GM13976 (cell line): ENCODE data around the gene HSDL2.

Experiments used
- DNase-seq: peaks from one replicate; pipeline ENCODE4 v3.0.0; 2012; ENCODE audit warnings: low spot score
- in situ Hi-C: fragments of 300-500 bp; cut with MboI; formaldehyde crosslinking; loops from one replicate; pipeline ENCODE4 v1.12.0; 2022; ENCODE audit warnings: low sequenced_read_pairs, mixed read lengths, inconsistent platforms; ENCODE audit not compliant: unreplicated experiment
- TF ChIP-seq, protein P1 (sequence below): IDR thresholded peaks from 2 replicates; pipeline ENCODE4 v1.5.1; 2012; ENCODE audit warnings: borderline replicate concordance, mild to moderate bottlenecking; ENCODE audit not compliant: insufficient read depth; ENCODE audit errors: extremely low read depth, missing control alignments, control extremely low read depth

Gene HSDL2

DNA sequence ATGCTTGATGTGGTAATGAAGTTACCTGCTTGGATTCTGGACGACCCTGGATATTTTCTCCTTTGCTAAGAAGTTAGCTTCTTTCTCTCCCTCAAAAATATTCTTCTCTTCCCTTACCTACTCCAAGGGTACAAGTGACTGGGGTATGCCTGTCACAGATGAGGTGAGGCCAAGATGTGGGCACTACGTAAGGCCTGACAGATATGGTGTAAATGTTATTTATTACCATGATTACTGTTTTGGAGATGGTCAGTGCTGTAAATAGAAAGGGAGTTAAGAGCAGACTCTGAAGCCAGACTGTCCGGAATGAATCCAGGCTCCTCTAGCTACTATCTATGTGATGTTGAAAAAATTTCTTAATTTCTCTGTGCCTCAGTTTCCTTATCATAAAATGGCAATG, 105.7 kb downstream of the HSDL2 start:
- no peak for DNase-seq
- in situ Hi-C loops, result no loop called here
- TF ChIP-seq, protein P1, sequence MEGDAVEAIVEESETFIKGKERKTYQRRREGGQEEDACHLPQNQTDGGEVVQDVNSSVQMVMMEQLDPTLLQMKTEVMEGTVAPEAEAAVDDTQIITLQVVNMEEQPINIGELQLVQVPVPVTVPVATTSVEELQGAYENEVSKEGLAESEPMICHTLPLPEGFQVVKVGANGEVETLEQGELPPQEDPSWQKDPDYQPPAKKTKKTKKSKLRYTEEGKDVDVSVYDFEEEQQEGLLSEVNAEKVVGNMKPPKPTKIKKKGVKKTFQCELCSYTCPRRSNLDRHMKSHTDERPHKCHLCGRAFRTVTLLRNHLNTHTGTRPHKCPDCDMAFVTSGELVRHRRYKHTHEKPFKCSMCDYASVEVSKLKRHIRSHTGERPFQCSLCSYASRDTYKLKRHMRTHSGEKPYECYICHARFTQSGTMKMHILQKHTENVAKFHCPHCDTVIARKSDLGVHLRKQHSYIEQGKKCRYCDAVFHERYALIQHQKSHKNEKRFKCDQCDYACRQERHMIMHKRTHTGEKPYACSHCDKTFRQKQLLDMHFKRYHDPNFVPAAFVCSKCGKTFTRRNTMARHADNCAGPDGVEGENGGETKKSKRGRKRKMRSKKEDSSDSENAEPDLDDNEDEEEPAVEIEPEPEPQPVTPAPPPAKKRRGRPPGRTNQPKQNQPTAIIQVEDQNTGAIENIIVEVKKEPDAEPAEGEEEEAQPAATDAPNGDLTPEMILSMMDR, result no peak

DNA sequence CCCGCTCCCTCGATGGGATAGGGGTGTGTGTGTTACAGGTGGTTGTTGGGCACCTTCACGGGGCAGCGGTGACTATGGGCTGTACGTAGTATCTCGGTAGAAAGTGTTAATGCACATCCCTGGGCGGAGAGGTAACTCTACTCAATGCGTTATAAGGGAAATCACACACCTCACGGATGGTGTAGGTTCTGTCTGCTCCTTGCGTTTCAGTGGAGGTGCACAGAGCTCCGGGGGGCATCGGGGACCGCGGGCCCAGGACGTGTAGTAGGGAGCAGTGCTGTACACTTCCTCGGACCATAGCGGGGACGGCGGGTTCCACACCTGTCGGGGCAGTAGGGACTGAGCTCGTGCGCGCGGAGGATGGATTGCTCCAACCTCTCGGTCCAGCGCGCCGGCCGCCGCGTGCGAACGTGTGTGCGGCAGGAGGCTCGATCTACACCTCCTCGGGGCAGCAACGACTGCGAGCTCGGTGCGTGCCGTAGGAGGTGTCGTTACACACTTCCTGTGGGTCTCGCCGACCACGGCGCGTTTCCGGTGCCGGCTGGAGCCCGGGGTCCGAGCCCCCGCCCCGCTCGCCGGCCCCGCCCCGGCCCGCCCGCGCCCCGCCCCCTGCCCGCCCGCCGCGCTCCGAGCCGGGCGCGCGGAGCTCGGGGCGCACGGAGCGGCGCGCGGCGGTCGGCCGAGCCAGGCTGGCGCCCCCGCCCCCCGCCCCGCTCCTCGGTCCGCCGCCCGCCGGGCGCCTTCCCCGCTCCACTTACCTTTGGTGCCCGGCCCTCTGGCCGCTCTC, 106.5 kb downstream of the HSDL2 start, which contains the start of gene KIAA1958:
TSS of gene KIAA1958 (plus strand) at position 607 of the 787 bp plus-strand sequence. CDS start 87,254 bp downstream, outside the sequence.
- TF ChIP-seq, protein P1, result no peak
- DNase-seq, result peak; percentile 97
- in situ Hi-C loops, result no loop called here

DNA sequence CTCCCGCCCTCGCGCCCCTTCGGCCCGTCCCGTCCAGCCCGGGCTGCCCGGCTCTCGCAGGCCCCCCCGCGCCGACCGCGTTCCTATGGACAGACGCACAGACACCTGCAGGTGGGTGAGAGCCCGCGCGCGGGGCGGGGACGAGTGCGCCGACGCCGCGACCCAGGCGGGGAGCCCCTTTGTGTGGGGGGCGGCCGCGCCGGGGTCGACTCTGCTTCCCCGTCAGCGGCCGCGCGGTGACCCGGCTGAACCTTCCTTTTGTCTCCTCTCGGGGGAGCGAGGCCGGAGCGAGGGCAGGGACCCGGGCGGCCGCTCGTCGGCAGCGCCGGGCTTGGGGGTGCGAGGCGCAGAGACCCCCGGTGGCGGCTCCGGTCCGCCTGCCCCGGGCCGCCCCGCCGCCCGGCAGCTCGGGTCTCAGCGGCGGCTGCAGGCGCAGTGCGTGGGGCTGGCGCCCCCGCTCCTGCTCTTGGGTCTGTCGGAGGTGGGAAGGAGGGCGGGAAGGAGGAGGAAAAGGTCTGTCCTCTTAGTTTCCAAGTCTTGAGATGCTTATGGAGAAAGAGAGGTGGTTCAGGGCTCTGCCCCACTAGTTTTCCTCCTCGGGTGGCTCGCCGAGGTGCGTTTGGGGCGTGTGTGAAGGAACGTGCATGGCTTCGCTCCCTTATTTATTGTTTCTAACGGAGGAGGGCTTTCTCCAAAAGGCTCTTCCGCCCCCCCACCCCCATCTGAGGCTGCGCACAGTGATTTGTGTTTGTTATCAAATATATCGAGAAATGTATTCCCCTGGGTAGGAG, 107.3 kb downstream of the HSDL2 start:
- TF ChIP-seq, protein P1, result no peak
- in situ Hi-C loops, result no loop called here
- DNase-seq, result peak; percentile 49

DNA sequence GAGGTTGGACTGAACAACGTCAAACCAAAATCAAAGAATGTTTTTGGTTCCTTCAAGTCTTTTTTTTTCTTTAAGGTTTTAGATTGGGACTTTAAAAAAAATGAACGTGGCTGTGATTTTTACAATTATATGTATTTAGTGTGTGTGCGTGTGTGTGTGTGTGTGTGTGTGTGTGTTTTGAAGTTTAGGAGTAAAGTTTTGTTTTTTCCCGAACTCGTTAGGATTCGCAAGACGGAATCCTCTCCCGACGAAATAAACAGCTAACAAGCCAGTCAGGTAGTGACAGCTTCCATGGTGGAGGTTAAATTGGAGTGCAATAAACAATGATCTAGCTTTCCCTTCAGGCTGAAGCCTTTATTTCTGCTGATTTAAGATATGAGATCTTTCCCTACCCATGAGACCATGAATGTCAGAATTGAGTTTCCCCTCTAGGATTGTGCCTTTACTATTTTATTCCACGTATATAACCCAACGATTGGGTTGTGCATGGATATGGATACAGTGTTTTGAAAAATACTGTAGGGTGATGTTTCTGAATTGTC, 108.0 kb downstream of the HSDL2 start:
- in situ Hi-C loops, result no loop called here
- no peak for DNase-seq
- TF ChIP-seq, protein P1, result no peak

DNA sequence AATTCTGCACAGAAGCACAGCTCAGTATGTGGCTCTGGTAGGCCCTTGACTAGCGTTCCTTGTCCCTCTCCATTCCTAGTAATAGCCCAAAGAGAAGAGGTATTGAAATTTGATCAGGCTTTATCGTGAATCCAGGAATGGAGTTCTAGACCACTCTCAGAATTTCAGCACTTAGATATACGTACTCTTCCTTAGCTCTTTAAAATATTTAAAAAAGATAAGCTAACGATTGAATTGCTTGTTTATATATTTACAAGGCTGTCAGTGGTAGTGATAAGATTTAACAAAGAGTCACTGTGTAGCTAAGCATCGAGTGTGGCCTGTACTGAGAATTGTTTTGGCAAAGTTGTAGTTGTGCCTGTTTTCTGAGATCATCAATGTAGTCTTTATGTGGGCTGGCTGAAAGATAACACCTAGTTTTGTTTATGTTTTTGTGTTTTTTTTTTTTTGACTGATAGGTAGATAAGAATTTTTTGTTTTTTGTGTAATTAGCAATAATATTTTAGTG, 109.2 kb downstream of the HSDL2 start:
- in situ Hi-C loops, result no loop called here
- DNase-seq, result no peak
- TF ChIP-seq, protein P1, result no peak
